CD4-positive, alpha-beta T cell (primary cell): ENCODE data around the gene DLG1. TPM values are rescaled to one million over a fixed set of nuclear protein-coding genes. Genes with fewer than 3 reads are reported as not detected.

Experiments used
- ATAC-seq: fragments of 200-7000 bp; cut with Tn5 transposase; one replicate; pipeline ENCODE4 v1.10.0; 2022; ENCODE audit warnings: mild to moderate bottlenecking; ENCODE audit not compliant: poor library complexity
- CTCF ChIA-PET: fragments of 350-600 bp; sonication (Branson Sonifier 250); formaldehyde crosslinking; loops from one replicate; lab custom pipeline; 2021; ENCODE audit warnings: antibody characterized with exemption, inconsistent platforms; lab: Charles Lee
- POLR2A ChIA-PET: fragments of 350-600 bp; sonication (Branson Sonifier 250); formaldehyde crosslinking; loops from one replicate; lab custom pipeline; 2021; ENCODE audit warnings: antibody characterized with exemption, inconsistent platforms; lab: Charles Lee
- DNase-seq, 14 experiments: peaks; one replicate each; pipeline ENCODE4 v3.0.0-alpha.2; 2013 to 2020; ENCODE audit warnings: mixed read lengths in 2 of 14
- H3K27ac ChIP-seq, 2 donors: one replicate each; pipeline versions ENCODE4 v1.5.1 to v1.7.0; 2013; ENCODE audit warnings: low read length in 2 of 2, low read depth in 1 of 2, mild to moderate bottlenecking in 1 of 2
- H3K27me3 ChIP-seq, 2 experiments: 1 replicate in 1 of 2; 2 replicates in 1 of 2; pipeline versions ENCODE4 v1.6.1 to v1.7.0; 2013; ENCODE audit warnings: low read length in 2 of 2, control low read depth in 1 of 2, mild to moderate bottlenecking in 1 of 2, moderate library complexity in 1 of 2; ENCODE audit not compliant: insufficient read depth in 2 of 2, control insufficient read depth in 1 of 2
- H3K36me3 ChIP-seq: one replicate; pipeline ENCODE4 v1.6.1; 2013; ENCODE audit warnings: low read length, control low read depth; ENCODE audit not compliant: insufficient read depth
- H3K4me1 ChIP-seq: one replicate; pipeline ENCODE4 v1.6.1; 2013; ENCODE audit warnings: low read length, control low read depth; ENCODE audit not compliant: insufficient read depth
- H3K4me3 ChIP-seq: one replicate; pipeline ENCODE4 v1.5.1; 2013; ENCODE audit warnings: mild to moderate bottlenecking, low read length, moderate library complexity
- H3K9me3 ChIP-seq, 2 experiments: 1 replicate in 1 of 2; 2 replicates in 1 of 2; pipeline versions ENCODE4 v1.6.1 to v1.7.0; 2013; ENCODE audit warnings: low read length in 2 of 2, mild to moderate bottlenecking in 2 of 2, control low read depth in 1 of 2, moderate library complexity in 1 of 2; ENCODE audit not compliant: control insufficient read depth in 1 of 2, insufficient read depth in 1 of 2
- H3K27ac Mint-ChIP-seq: one replicate; pipeline ENCODE4 v1.8.0; 2020; ENCODE audit warnings: mixed read lengths
- H3K27me3 Mint-ChIP-seq: one replicate; pipeline ENCODE4 v1.8.0; 2021; ENCODE audit warnings: mixed read lengths
- H3K36me3 Mint-ChIP-seq: one replicate; pipeline ENCODE4 v1.8.0; 2021; ENCODE audit warnings: low read depth, mixed read lengths
- H3K4me1 Mint-ChIP-seq: one replicate; pipeline ENCODE4 v1.8.0; 2021; ENCODE audit warnings: low read depth, mixed read lengths
- H3K4me3 Mint-ChIP-seq: one replicate; pipeline ENCODE4 v1.8.0; 2020; ENCODE audit warnings: mild to moderate bottlenecking, mixed read lengths
- H3K9me3 Mint-ChIP-seq: one replicate; pipeline ENCODE4 v1.8.0; 2020; ENCODE audit warnings: mixed read lengths
- intact Hi-C, 2 experiments: fragments of 100-400 bp; cut with DNase I in 1 of 2; cut with micrococcal nuclease in 1 of 2; formaldehyde crosslinking; loops; one replicate each; pipeline versions ENCODE4 v1.15.1 to v1.9.0; 2023 to 2025; cut with DNase I, micrococcal nuclease
- total RNA-seq, 174 experiments: library from RNA in 2 of 174; stranded (reverse) in 2 of 174; gene quantifications; one replicate each; pipeline ENCODE4 v1.2.3 and lab custom pipeline; 2021 to 2026
- TF ChIP-seq, protein P1 (sequence below): fragments of 200-600 bp; IDR thresholded peaks from one replicate; pipeline ENCODE4 v1.8.0; 2022; ENCODE audit warnings: antibody characterized with exemption, mild to moderate bottlenecking

DLG1 gene
- total RNA-seq, 2 experiments from 2014 or later, result 86.8 to 91.8 TPM

DNA sequence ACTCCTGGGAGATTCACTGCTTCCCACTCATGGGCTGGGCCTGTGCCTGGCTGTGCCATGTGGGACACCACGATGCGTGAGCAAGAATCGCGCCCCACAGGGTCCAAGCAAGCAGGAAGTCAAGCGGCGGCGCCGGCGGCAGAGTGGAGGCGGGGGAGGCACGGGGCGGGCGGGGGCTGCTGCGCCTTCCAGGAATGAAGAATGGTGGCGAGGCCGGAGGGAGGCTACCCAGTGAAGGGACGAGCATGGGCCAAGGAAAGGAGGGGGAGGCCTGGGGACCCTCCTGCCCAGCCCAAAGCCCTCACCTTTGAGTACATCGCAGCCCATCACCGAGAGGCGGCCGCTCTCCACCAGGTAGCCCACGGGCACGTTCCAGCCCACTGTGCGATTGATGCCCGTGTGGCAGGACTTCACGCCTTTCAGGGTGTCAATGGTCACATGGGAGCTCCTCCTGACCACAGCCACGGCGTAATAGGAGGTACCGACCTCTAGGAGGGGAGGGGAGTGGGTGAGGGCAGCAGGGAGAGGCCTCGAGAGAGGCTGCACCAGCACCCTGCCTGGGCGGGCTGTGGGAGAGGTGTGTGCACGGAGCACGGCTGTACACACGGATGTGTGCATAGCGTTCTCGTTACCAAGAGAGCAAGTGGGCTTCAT is 274.3 kb downstream of the DLG1 start:
- Mint-ChIP-seq H3K27ac (no peak overlapping the region), H3K4me3 (peak overlapping the region; percentile 15), H3K27me3 (no peaks in the 10 kb centered on the region), H3K4me1 (no peaks in the 10 kb centered on the region), H3K9me3 (no peaks in the 10 kb centered on the region), H3K36me3 (no peaks in the 10 kb centered on the region)
- POLR2A ChIA-PET, result no interaction called here
- Histone ChIP-seq H3K4me1 (peaks cover 18% of the 10 kb centered on the region), H3K36me3 (no peaks in the 10 kb centered on the region), H3K9me3 (no peaks in the 10 kb centered on the region), H3K27ac (no peak overlapping the region), H3K4me3 (no peak overlapping the region), H3K27me3 (peaks cover 0 to under 1% of the 10 kb centered on the region in 2 experiments)
- TF ChIP-seq, protein P1, sequence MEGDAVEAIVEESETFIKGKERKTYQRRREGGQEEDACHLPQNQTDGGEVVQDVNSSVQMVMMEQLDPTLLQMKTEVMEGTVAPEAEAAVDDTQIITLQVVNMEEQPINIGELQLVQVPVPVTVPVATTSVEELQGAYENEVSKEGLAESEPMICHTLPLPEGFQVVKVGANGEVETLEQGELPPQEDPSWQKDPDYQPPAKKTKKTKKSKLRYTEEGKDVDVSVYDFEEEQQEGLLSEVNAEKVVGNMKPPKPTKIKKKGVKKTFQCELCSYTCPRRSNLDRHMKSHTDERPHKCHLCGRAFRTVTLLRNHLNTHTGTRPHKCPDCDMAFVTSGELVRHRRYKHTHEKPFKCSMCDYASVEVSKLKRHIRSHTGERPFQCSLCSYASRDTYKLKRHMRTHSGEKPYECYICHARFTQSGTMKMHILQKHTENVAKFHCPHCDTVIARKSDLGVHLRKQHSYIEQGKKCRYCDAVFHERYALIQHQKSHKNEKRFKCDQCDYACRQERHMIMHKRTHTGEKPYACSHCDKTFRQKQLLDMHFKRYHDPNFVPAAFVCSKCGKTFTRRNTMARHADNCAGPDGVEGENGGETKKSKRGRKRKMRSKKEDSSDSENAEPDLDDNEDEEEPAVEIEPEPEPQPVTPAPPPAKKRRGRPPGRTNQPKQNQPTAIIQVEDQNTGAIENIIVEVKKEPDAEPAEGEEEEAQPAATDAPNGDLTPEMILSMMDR, result no peak
- DNase-seq, result no peak
- intact Hi-C loops, result no loop called here
- no peak for ATAC-seq
- CTCF ChIA-PET, result interaction anchor here (1.4 kb wide), 1 partner anchor 21 kb away, joined by 5 read pairs; no protein-coding TSS in a partner anchor

DNA sequence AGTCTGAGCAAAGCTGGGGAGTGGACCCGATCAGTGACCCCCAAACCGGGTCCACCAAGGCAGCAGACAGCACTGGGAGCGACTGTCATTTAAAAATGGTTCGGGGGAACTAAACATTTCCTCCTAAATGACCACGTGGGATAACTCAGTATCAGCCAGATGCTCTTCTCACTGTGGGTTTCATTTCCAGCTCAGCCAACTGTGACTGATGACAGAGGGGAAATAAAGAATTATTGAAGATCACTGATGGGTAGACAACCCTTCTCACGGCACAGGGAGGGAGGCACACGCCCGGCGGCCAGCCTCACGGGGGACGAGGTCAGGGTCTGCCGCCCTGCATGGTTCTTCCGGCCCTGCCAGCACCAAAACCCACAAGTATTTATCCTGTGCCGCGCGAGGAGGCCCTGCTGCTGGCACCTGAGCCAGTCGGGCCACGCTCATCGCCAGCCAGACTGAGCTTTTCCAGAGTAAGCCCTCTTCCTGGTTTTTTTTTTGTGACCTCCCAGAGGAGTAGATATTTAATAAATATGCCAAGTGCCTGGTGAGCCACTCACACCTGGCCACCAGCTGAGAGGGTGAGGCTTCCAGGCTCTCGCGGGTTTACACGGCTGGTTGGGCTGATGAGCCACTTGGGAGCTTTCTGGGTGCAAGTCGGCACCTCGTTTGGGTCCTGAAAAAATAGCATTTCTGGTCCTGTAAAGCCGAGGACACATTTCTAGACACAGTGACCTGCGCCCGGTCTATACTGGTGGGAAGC is 275.0 kb downstream of the DLG1 start:
- intact Hi-C loops, result no loop called here
- POLR2A ChIA-PET, result no interaction called here
- no peaks in the 10 kb centered on the region for H3K9me3 ChIP-seq
- no peak for ATAC-seq
- H3K4me3 Mint-ChIP-seq, result peak overlapping the region; percentile 72
- peak in 1 of 14 experiments; percentile 33 for DNase-seq
- H3K9me3 Mint-ChIP-seq, result no peaks in the 10 kb centered on the region
- H3K27ac ChIP-seq, result no peak overlapping the region
- H3K4me1 ChIP-seq, result peaks cover 10% of the 10 kb centered on the region
- TF ChIP-seq, protein P1, result no peak
- no peaks in the 10 kb centered on the region for H3K36me3 ChIP-seq
- H3K36me3 Mint-ChIP-seq, result no peaks in the 10 kb centered on the region
- no peak overlapping the region for H3K27ac Mint-ChIP-seq
- no peaks in the 10 kb centered on the region for H3K27me3 ChIP-seq
- H3K4me3 ChIP-seq, result peak overlapping the region; percentile 16
- no peaks in the 10 kb centered on the region for H3K4me1 Mint-ChIP-seq
- CTCF ChIA-PET, result interaction anchor here (1.4 kb wide), 1 partner anchor 20 kb away, joined by 5 read pairs; no protein-coding TSS in a partner anchor
- no peaks in the 10 kb centered on the region for H3K27me3 Mint-ChIP-seq

DNA sequence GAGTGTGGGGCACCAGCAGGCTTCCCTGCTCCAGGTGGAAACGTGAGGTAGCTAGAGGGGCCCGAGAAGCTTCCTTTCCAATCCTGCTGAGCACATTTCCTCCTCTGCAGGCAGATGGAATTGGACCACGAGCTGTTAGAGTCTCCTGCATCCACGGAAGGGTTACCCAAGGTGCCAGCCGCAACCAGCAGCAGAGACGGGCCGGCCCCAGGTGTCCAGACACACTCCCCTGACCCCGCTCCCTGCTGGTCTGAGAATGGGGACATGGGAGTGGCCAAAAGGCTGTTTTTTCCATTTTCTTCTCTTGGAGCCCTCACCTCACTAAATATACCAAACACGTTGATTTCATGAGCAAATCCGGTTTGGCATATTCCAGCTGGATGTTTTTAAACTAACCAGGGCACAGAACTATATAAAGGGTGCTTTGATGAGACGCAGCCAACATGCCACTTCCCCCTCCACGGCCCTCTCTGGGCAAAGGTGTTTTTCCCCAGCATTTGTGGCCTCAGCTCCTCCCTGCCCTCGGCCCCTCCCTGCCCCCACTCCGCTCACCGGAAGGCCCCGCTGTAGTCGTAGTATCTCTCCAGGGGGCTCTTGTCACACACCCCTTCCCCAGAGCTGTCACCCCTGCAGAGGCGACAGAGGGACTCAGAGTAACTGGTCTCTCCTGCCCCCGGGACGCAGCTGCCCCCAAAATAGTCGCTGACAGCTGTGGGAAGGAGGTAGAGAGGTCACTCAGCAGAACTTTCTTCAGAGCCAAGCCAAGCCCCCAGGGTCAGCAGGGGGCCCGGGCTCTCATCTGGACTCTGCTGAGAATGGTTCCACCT is 275.8 kb downstream of the DLG1 start:
- no peak overlapping the region for H3K27ac ChIP-seq
- H3K9me3 ChIP-seq, result no peaks in the 10 kb centered on the region
- H3K4me3 Mint-ChIP-seq, result no peak overlapping the region
- H3K36me3 ChIP-seq, result no peaks in the 10 kb centered on the region
- H3K27ac Mint-ChIP-seq, result no peak overlapping the region
- ATAC-seq (no peak), DNase-seq (peak in 1 of 14 experiments; percentile 9)
- no peaks in the 10 kb centered on the region for H3K36me3 Mint-ChIP-seq
- no peaks in the 10 kb centered on the region for H3K9me3 Mint-ChIP-seq
- ChIA-PET POLR2A (no interaction called here), CTCF (interaction anchor here (1.4 kb wide), 1 partner anchor 19 kb away, joined by 5 read pairs; no protein-coding TSS in a partner anchor)
- no peaks in the 10 kb centered on the region for H3K27me3 ChIP-seq
- no peaks in the 10 kb centered on the region for H3K27me3 Mint-ChIP-seq
- peaks cover 9% of the 10 kb centered on the region for H3K4me1 ChIP-seq
- intact Hi-C loops, result no loop called here
- TF ChIP-seq, protein P1, result no peak
- no peaks in the 10 kb centered on the region for H3K4me1 Mint-ChIP-seq
- no peak overlapping the region for H3K4me3 ChIP-seq
